Glomerular visceral epithelial cell (primary cell): ENCODE measurements around the gene SECISBP2L.
"Not testable (repeated sequence)": the region's sequence is repeated elsewhere in the genome, so short reads cannot be mapped to it uniquely, and the experiment has no call there.

Experiments used
- DNase-seq: peaks from one replicate; pipeline ENCODE4 v3.0.0-alpha.2; 2016; ENCODE audit errors: extremely low spot score

The SECISBP2L gene

GRCh38 chr15:49046220-49047102 is at the start of gene SECISBP2L:
Gene SECISBP2L, minus strand, starts transcription at chr15:49046446. Its CDS starts 147 bp downstream, at chr15:49046299.
- DNase-seq = peak; percentile 94

GRCh38 chr15:49094923-49095322 is 48.7 kb upstream of the SECISBP2L start:
- no peak for DNase-seq

- no peak for DNase-seq
Observed at GRCh38 chr15:49093252-49094105, 47.2 kb upstream of the SECISBP2L start.

GRCh38 chr15:49088996-49089395 is 42.8 kb upstream of the SECISBP2L start:
- no peak for DNase-seq

- no peak for DNase-seq
Observed at GRCh38 chr15:49085696-49086459, 39.6 kb upstream of the SECISBP2L start.

GRCh38 chr15:49084285-49084570 is 38.0 kb upstream of the SECISBP2L start:
- DNase-seq = no peak

- DNase-seq = no peak
Observed at GRCh38 chr15:49083401-49084284, 37.4 kb upstream of the SECISBP2L start.

GRCh38 chr15:49082960-49083359 is 36.7 kb upstream of the SECISBP2L start:
- DNase-seq = no peak

GRCh38 chr15:49079340-49080039 is 33.2 kb upstream of the SECISBP2L start:
- no peak for DNase-seq

GRCh38 chr15:49075881-49076280 is 29.6 kb upstream of the SECISBP2L start:
- DNase-seq = no peak

GRCh38 chr15:49074589-49075287 is 28.5 kb upstream of the SECISBP2L start:
- DNase-seq = not testable (repeated sequence)

GRCh38 chr15:49066372-49066771 is 20.1 kb upstream of the SECISBP2L start:
- DNase-seq = no peak

GRCh38 chr15:49064884-49065283 is 18.6 kb upstream of the SECISBP2L start:
- DNase-seq = no peak

- DNase-seq = no peak
Observed at GRCh38 chr15:49064281-49064653, 18.0 kb upstream of the SECISBP2L start.

GRCh38 chr15:49063402-49064280 is 17.4 kb upstream of the SECISBP2L start:
- no peak for DNase-seq

GRCh38 chr15:49062900-49063299 is 16.7 kb upstream of the SECISBP2L start:
- no peak for DNase-seq

GRCh38 chr15:49060710-49061495 is 14.7 kb upstream of the SECISBP2L start:
- no peak for DNase-seq

- DNase-seq = no peak
Observed at GRCh38 chr15:49059491-49059890, 13.2 kb upstream of the SECISBP2L start.
